PC-9 (cell line): Measurements from ENCODE around the gene SND1. TPM values are rescaled to one million over a fixed set of nuclear protein-coding genes. Genes with fewer than 3 reads are reported as not detected.

Experiments used
- BruUV-seq: library from RNA; stranded (reverse); fragments of 400-500 nt; replicated peaks from 2 replicates; lab custom pipeline; 2021; lab: Mats Ljungman, UMichigan
- CTCF ChIA-PET: fragments of 300-600 bp; sonication (Branson Sonifier 250); formaldehyde crosslinking; loops from one replicate; lab custom pipeline; 2022; ENCODE audit warnings: antibody characterized with exemption; lab: Charles Lee
- POLR2A ChIA-PET: fragments of 300-600 bp; sonication (Branson Sonifier 250); formaldehyde crosslinking; loops from one replicate; lab custom pipeline; 2022; ENCODE audit warnings: antibody characterized with exemption; ENCODE audit not compliant: unreplicated experiment; lab: Charles Lee
- DNase-seq, 2 experiments: peaks; one replicate each; pipeline versions ENCODE4 v3.0.0 to v3.0.0-alpha.2; 2015 to 2022; ENCODE audit warnings: mixed read lengths in 1 of 2
- H2AFZ ChIP-seq: fragments of 200-600 bp; sonication (generic); 2 replicates; pipeline ENCODE4 v1.8.1; 2017; ENCODE audit warnings: antibody characterized with exemption
- H3F3A ChIP-seq: fragments of 200-600 bp; sonication (generic); 2 replicates; pipeline ENCODE4 v1.8.1; 2017; ENCODE audit warnings: antibody characterized with exemption, mild to moderate bottlenecking, low read depth; ENCODE audit not compliant: insufficient read depth
- H3K27ac ChIP-seq: fragments of 200-600 bp; sonication (generic); 2 replicates; pipeline ENCODE4 v1.6.1; 2016; ENCODE audit warnings: mixed run types
- H3K27me3 ChIP-seq: fragments of 200-600 bp; sonication (generic); 2 replicates; pipeline ENCODE4 v1.6.1; 2016; ENCODE audit warnings: low read depth, mixed run types; ENCODE audit not compliant: insufficient read depth
- H3K36me3 ChIP-seq: fragments of 200-600 bp; sonication (generic); 2 replicates; pipeline ENCODE4 v1.6.1; 2016; ENCODE audit warnings: low read depth, mixed run types
- H3K4me1 ChIP-seq: fragments of 200-600 bp; sonication (generic); replicated peaks from 2 replicates; pipeline ENCODE4 v1.6.1; 2016; ENCODE audit warnings: mixed run types; ENCODE audit not compliant: insufficient read depth
- H3K4me2 ChIP-seq: fragments of 200-600 bp; sonication (generic); 2 replicates; pipeline ENCODE4 v1.6.1; 2017; ENCODE audit warnings: mixed run types
- H3K4me3 ChIP-seq: fragments of 200-600 bp; sonication (generic); 2 replicates; pipeline ENCODE4 v1.6.1; 2016; ENCODE audit warnings: mixed run types
- H3K79me2 ChIP-seq: fragments of 200-600 bp; sonication (generic); 2 replicates; pipeline ENCODE4 v1.6.1; 2017; ENCODE audit warnings: low read depth, mixed run types
- H3K9me2 ChIP-seq: fragments of 200-600 bp; sonication (generic); 2 replicates; pipeline ENCODE4 v1.8.1; 2017; ENCODE audit warnings: mild to moderate bottlenecking; ENCODE audit not compliant: insufficient read depth
- H3K9me3 ChIP-seq: fragments of 200-600 bp; sonication (generic); 2 replicates; pipeline ENCODE4 v1.8.1; 2016; ENCODE audit warnings: low read depth; ENCODE audit not compliant: insufficient read depth
- H4K20me1 ChIP-seq: fragments of 200-600 bp; sonication (generic); 2 replicates; pipeline ENCODE4 v1.8.1; 2017; ENCODE audit not compliant: insufficient read depth
- EZH2 ChIP-seq: fragments of 200-600 bp; sonication (generic); IDR thresholded peaks from 2 replicates; pipeline ENCODE4 v1.8.0; 2017; ENCODE audit warnings: antibody characterized with exemption, low read depth
- intact Hi-C: fragments of 100-400 bp; cut with micrococcal nuclease; formaldehyde crosslinking; loops from one replicate; pipeline ENCODE4 v1.10.0; 2022; ENCODE audit not compliant: unreplicated experiment
- total RNA-seq: library from RNA; stranded (reverse); gene quantifications from 2 replicates; pipeline ENCODE4 v1.2.3, GENCODE V29; 2021
- TF ChIP-seq, protein P1 (sequence below): fragments of 200-600 bp; sonication (generic); conservative IDR thresholded peaks from 2 replicates; pipeline ENCODE4 v1.6.1; 2017; ENCODE audit warnings: mixed run types, antibody characterized with exemption, mild to moderate bottlenecking, moderate library complexity

SND1 gene
- total RNA-seq, 1 experiment from 2014 or later, result 273 TPM

DNA sequence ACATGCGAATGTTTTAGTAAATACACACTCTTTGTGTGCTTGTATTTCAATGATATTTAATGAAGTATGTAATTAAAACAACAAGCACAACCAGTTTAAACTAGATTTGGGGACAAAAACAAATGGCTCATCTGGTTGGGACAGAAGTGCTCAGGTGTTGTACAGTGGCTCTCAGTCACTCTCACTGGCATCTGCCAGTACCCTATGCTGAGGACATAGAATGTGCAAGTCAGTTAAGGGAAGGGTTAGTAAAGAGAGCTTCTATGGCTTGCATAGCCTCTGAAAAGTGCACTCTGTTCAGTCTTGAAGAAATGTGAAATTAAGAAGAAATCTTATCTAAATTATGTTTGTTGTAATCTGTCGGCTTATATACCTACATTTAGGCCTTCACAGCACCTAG, 196.2 kb downstream of the SND1 start:
- TF ChIP-seq EZH2, result no peak
- TF ChIP-seq, protein P1, sequence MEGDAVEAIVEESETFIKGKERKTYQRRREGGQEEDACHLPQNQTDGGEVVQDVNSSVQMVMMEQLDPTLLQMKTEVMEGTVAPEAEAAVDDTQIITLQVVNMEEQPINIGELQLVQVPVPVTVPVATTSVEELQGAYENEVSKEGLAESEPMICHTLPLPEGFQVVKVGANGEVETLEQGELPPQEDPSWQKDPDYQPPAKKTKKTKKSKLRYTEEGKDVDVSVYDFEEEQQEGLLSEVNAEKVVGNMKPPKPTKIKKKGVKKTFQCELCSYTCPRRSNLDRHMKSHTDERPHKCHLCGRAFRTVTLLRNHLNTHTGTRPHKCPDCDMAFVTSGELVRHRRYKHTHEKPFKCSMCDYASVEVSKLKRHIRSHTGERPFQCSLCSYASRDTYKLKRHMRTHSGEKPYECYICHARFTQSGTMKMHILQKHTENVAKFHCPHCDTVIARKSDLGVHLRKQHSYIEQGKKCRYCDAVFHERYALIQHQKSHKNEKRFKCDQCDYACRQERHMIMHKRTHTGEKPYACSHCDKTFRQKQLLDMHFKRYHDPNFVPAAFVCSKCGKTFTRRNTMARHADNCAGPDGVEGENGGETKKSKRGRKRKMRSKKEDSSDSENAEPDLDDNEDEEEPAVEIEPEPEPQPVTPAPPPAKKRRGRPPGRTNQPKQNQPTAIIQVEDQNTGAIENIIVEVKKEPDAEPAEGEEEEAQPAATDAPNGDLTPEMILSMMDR, result no peak
- ChIA-PET CTCF (interaction anchor here (0.6 kb wide), 1 partner anchor 163 kb away, joined by 10 read pairs; no protein-coding TSS in a partner anchor), POLR2A (no interaction called here)
- no peaks in the 10 kb centered on the region; the same call in 1 of the 2 replicates for H3F3A ChIP-seq
- no peak overlapping the region for H3K4me2 ChIP-seq
- H3K9me2 ChIP-seq, result no peaks in the 10 kb centered on the region; the same call in 1 of the 2 replicates
- no peaks in the 10 kb centered on the region for H3K9me3 ChIP-seq
- no peak for DNase-seq
- intact Hi-C loops, result no loop called here
- H3K4me3 ChIP-seq, result no peak overlapping the region
- peaks cover 8% of the 10 kb centered on the region for H3K36me3 ChIP-seq
- H3K4me1 ChIP-seq, result no peaks in the 10 kb centered on the region
- no peak overlapping the region for H2AFZ ChIP-seq
- no peaks in the 10 kb centered on the region for H3K27me3 ChIP-seq
- BruUV-seq, result no TSS peak
- H3K79me2 ChIP-seq, result 0 out of 2 replicates have a peak, but pooled peaks cover 4% of the 10 kb centered on the region
- peaks cover 22% of the 10 kb centered on the region for H4K20me1 ChIP-seq
- H3K27ac ChIP-seq, result no peak overlapping the region

DNA sequence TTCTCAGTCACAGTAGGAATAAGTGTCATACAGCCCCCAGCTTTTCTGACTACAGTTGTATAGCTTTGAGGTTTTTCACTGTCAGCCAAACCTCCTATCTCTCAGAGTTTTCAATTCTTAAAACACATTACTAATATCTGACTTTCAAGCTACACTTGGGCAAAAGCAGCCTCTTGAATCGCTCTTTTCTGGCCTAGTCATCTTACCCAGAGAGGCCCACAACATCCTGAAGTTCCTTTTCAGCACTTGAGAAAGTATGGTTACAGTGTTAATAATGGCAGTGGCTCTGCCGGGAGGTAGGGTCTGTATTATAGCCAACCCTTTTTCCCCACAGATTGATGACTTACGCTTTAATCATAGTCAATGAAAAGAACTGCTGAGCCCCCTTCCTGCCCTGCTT, 198.2 kb downstream of the SND1 start:
- H3K4me2 ChIP-seq, result no peak overlapping the region
- TF ChIP-seq, protein P1, result no peak
- no peak for TF ChIP-seq EZH2
- H3K9me3 ChIP-seq, result no peaks in the 10 kb centered on the region
- H3K27me3 ChIP-seq, result no peaks in the 10 kb centered on the region
- no peaks in the 10 kb centered on the region; the same call in 1 of the 2 replicates for H3K9me2 ChIP-seq
- peaks cover 11% of the 10 kb centered on the region for H4K20me1 ChIP-seq
- DNase-seq, result no peak
- H3K79me2 ChIP-seq, result 0 out of 2 replicates have a peak, but pooled peaks cover 4% of the 10 kb centered on the region
- no TSS peak for BruUV-seq
- H3K4me1 ChIP-seq, result no peaks in the 10 kb centered on the region
- H3K4me3 ChIP-seq, result no peak overlapping the region
- ChIA-PET CTCF (no interaction called here), POLR2A (no interaction called here)
- H3K36me3 ChIP-seq, result peaks cover 8% of the 10 kb centered on the region
- no peak overlapping the region for H3K27ac ChIP-seq
- no peak overlapping the region for H2AFZ ChIP-seq
- intact Hi-C loops, result no loop called here
- H3F3A ChIP-seq, result no peaks in the 10 kb centered on the region; the same call in 1 of the 2 replicates

DNA sequence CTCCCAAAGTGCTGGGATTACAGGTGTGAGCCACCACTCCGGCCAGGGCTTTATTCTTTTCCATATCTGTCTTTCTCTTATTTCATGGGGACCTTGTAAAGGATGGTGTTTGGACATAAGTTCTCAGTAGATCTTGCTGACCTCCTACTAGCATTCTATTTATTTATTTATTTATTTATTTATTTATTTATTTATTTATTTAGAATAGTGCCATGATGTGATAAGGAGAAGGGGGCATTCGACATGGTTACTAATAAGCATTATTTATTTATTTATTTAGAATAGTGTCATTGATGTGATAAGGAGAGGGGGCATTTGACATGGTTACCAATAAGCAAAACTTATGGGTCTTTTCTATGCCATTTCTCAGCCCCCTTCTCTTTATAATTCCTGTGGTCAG, 202.4 kb downstream of the SND1 start:
- no TSS peak for BruUV-seq
- no peak overlapping the region for H3K4me2 ChIP-seq
- no peak overlapping the region for H3K27ac ChIP-seq
- no peaks in the 10 kb centered on the region; the same call in 1 of the 2 replicates for H3F3A ChIP-seq
- 0 out of 2 replicates have a peak, but pooled peaks cover 5% of the 10 kb centered on the region for H3K9me2 ChIP-seq
- no peaks in the 10 kb centered on the region for H3K9me3 ChIP-seq
- no peak overlapping the region for H2AFZ ChIP-seq
- peaks cover 11% of the 10 kb centered on the region for H4K20me1 ChIP-seq
- H3K4me1 ChIP-seq, result no peaks in the 10 kb centered on the region
- 0 out of 2 replicates have a peak, but pooled peaks cover 4% of the 10 kb centered on the region for H3K79me2 ChIP-seq
- intact Hi-C loops, result no loop called here
- TF ChIP-seq EZH2, result no peak
- TF ChIP-seq, protein P1, result no peak
- H3K36me3 ChIP-seq, result peaks cover 4% of the 10 kb centered on the region
- DNase-seq, result no peak
- ChIA-PET POLR2A (no interaction called here), CTCF (no interaction called here)
- no peaks in the 10 kb centered on the region for H3K27me3 ChIP-seq
- H3K4me3 ChIP-seq, result no peak overlapping the region
